Measurements from ENCODE around the gene BMERB1. TPM values are rescaled to one million over a fixed set of nuclear protein-coding genes. Genes with fewer than 3 reads are reported as not detected.
"Not testable (repeated sequence)": the region's sequence is repeated elsewhere in the genome, so short reads cannot be mapped to it uniquely, and the experiment has no call there.

The BMERB1 gene
- total RNA-seq, 2 experiments from 2014 or later = 21.6 to 23.2 TPM

GRCh38 chr16:15602285-15603044 is 168.1 kb downstream of the BMERB1 start:
- ChIA-PET POLR2A (no interaction called here), CTCF (no interaction called here)

- POLR2A ChIA-PET = no interaction called here
- CTCF ChIA-PET = no interaction called here
Observed at GRCh38 chr16:15604460-15605440, 170.4 kb downstream of the BMERB1 start.

- POLR2A ChIA-PET = no interaction called here
- CTCF ChIA-PET = no interaction called here
Observed at GRCh38 chr16:15605839-15606517, 171.6 kb downstream of the BMERB1 start.

- ChIA-PET CTCF (no interaction called here), POLR2A (no interaction called here)
Observed at GRCh38 chr16:15606518-15607220, 172.3 kb downstream of the BMERB1 start.

GRCh38 chr16:15607221-15607699 is 172.9 kb downstream of the BMERB1 start:
- POLR2A ChIA-PET, CTCF ChIA-PET: not testable (repeated sequence)

GRCh38 chr16:15607700-15608396 is 173.5 kb downstream of the BMERB1 start:
- ChIA-PET POLR2A (no interaction called here), CTCF (no interaction called here)

- ChIA-PET POLR2A (no interaction called here), CTCF (no interaction called here)
Observed at GRCh38 chr16:15608398-15609285, 174.3 kb downstream of the BMERB1 start.

- POLR2A ChIA-PET = interaction anchor here (1.4 kb wide), 1 partner anchor 19 kb away, joined by 3 read pairs; no protein-coding TSS in a partner anchor
- CTCF ChIA-PET = no interaction called here
Observed at GRCh38 chr16:15609286-15609649, 174.9 kb downstream of the BMERB1 start.

GRCh38 chr16:15610369-15610871 is 176.0 kb downstream of the BMERB1 start:
- ChIA-PET POLR2A (interaction anchor here (1.4 kb wide), 1 partner anchor 20 kb away, joined by 3 read pairs; no protein-coding TSS in a partner anchor), CTCF (no interaction called here)

GRCh38 chr16:15611610-15612009 is 177.2 kb downstream of the BMERB1 start:
- CTCF ChIA-PET = no interaction called here
- POLR2A ChIA-PET = no interaction called here

GRCh38 chr16:15613676-15614075 is 179.3 kb downstream of the BMERB1 start:
- ChIA-PET CTCF (no interaction called here), POLR2A (interaction anchor here (0.7 kb wide), 1 partner anchor 540 kb away, joined by 11 read pairs; no protein-coding TSS in a partner anchor)

GRCh38 chr16:15616012-15616411 is 181.6 kb downstream of the BMERB1 start:
- CTCF ChIA-PET = no interaction called here
- POLR2A ChIA-PET = no interaction called here

- CTCF ChIA-PET = no interaction called here
- POLR2A ChIA-PET = no interaction called here
Observed at GRCh38 chr16:15616475-15617165, 182.2 kb downstream of the BMERB1 start.

- POLR2A ChIA-PET = no interaction called here
- CTCF ChIA-PET = no interaction called here
Observed at GRCh38 chr16:15617901-15618300, 183.5 kb downstream of the BMERB1 start.

- ChIA-PET POLR2A (no interaction called here), CTCF (no interaction called here)
Observed at GRCh38 chr16:15618392-15618791, 184.0 kb downstream of the BMERB1 start.

- CTCF ChIA-PET = no interaction called here
- POLR2A ChIA-PET = no interaction called here
Observed at GRCh38 chr16:15620611-15621195, 186.3 kb downstream of the BMERB1 start.

- CTCF ChIA-PET = no interaction called here
- POLR2A ChIA-PET = no interaction called here
Observed at GRCh38 chr16:15621456-15621855, 187.1 kb downstream of the BMERB1 start.

All from activated CD8-positive, alpha-beta memory T cell treated with anti-CD3 and anti-CD28 coated beads for 36 hours (primary cell).